PC-3 (cell line): Measurements from ENCODE around the gene CORO2B.

ENCODE experiments used
- EZH2 ChIP-seq: fragments of 300-600 bp; sonication (generic); IDR thresholded peaks from one replicate; pipeline ENCODE4 v1.6.1; 2017; ENCODE audit warnings: antibody characterized with exemption, mild to moderate bottlenecking, low read length; ENCODE audit not compliant: unreplicated experiment
- EZH2phosphoT487 ChIP-seq: fragments of 300-600 bp; sonication (generic); IDR thresholded peaks from 2 replicates; pipeline ENCODE4 v1.6.1; 2018; ENCODE audit warnings: mild to moderate bottlenecking, antibody characterized with exemption, low read length, borderline replicate concordance
- TF ChIP-seq, protein P1 (sequence below): fragments of 300-600 bp; sonication (generic); conservative IDR thresholded peaks from 2 replicates; pipeline ENCODE4 v1.5.1; 2017; ENCODE audit warnings: antibody characterized with exemption, low read depth, mild to moderate bottlenecking, low read length

GRCh38 chr15:68768321-68768720, 189.5 kb downstream of the CORO2B start:
- TF ChIP-seq, protein P1, sequence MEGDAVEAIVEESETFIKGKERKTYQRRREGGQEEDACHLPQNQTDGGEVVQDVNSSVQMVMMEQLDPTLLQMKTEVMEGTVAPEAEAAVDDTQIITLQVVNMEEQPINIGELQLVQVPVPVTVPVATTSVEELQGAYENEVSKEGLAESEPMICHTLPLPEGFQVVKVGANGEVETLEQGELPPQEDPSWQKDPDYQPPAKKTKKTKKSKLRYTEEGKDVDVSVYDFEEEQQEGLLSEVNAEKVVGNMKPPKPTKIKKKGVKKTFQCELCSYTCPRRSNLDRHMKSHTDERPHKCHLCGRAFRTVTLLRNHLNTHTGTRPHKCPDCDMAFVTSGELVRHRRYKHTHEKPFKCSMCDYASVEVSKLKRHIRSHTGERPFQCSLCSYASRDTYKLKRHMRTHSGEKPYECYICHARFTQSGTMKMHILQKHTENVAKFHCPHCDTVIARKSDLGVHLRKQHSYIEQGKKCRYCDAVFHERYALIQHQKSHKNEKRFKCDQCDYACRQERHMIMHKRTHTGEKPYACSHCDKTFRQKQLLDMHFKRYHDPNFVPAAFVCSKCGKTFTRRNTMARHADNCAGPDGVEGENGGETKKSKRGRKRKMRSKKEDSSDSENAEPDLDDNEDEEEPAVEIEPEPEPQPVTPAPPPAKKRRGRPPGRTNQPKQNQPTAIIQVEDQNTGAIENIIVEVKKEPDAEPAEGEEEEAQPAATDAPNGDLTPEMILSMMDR = no peak
- no peak for TF ChIP-seq EZH2
- no peak for TF ChIP-seq EZH2phosphoT487
